HG02763 (cell line): ENCODE results near the gene CENPN.
A peak's percentile ranks its signal among the peaks of the same experiment; 100 is the strongest.

Experiments
- ATAC-seq: cut with Tn5 transposase; IDR thresholded peaks from one replicate; pipeline ENCODE4 v1.9.1; 2021; ENCODE audit warnings: mild to moderate bottlenecking, moderate library complexity; ENCODE audit not compliant: unreplicated experiment

CENPN gene

DNA sequence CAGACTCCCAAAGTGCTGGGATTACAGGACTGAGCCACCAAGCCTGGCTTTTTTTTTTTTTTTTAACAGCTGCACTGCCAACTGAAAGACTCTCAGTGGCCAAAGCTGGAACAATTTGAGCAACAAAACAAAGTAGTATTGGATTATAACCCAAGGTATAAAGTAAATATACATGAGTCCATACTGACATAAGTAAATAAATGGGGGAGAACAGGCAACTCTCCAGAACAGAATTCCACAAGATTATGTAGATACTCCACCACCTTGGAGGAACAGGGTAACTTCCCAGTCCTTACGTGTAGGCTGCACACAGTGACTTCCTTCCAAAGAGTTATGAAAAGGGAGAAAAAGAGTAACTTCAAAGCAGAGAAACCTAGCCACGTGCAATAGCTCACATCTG lies 16.0 kb upstream of the CENPN start:
- no peak for ATAC-seq

DNA sequence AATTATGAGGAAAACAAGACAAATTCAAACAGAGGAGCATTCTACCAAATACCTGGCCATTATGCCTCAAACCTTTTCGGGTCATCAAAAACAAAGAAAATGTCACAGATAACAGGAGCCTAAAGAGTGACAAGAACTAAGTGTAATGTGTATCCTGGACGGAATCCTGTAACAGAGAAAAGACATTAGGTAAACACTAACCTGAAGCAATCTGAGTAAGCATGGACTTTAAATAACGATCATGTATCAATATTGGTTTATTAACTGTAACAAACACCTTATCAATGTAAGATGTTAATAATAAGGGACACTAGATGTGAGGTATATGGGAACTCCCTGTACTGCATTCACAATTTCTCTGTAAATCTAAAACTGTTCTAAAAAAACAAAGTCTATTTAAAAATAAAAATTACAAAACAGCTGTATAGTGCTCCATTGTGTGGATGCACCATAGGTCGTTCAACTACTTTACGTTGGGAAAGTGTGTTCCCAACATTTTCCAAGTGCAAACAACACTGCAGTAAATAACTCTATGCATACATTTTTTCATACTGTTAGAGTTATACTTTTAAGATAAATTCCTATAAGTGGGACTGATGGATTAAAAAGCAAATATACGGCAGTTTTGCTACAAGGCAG lies 15.1 kb upstream of the CENPN start:
- ATAC-seq = no peak

DNA sequence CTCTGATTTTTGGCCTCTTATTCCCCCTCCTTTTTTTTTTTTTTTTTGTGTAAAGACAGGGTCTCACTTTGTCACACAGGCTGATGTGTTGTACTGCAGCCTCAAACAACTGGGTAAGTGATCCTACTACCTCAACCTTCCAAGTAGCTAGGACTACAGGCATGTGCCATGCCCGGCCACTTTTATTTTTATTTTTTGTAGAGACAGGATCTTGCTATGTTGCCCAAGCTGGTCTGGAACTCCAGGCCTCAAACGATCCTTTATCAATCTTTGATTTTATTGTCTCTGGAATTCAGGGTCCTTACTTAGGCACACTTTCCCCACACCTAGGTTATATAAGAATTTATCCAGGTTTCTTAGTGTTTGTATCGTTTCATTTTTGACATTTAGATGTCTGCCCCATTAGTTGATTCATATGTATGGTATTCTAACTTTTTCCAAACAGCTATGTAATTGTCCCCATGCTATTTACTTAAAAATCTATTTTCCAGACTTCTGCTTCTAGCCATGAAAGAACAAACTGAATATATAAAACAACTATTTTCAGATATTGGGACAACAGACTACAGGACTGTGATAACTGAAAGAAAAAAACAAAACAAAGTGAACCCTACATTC lies 14.2 kb upstream of the CENPN start:
- ATAC-seq = no peak

DNA sequence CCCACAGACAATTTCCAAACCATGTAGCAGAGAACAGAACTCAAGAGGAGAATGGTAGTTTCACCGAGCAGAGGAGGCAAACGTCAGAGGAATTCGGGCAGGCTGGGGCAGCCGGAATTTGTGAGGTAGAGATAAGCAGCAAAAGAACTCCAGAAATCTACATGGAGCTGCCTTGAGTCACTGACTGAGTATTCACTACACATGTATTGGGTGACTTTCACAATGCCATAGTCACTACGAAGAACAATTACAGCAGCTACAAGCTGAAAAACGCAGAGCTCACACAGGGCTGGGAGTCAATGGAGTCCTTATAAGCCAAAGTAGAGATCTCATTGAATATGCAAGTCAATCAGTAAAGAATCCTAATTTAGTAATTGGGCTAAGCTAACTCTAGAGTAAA lies 13.7 kb upstream of the CENPN start:
- ATAC-seq = no peak

DNA sequence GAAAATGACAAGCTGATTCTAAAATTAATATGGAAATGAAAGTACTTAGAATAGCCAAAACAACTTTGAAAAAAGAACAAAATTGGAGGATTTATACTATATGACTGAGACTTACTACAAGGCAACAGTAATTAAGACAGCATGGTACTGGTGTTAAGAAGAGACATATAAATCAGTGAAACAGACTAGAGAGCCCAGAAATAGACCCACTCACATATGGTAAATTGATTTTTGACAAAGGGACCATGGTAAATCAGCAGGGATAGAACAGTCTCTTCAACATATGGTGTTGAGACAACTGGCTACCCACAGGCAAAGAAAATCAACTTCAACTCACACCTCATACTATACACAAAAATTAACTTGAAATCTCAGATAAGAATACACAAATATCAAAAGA lies 13.2 kb upstream of the CENPN start:
- ATAC-seq = no peak

DNA sequence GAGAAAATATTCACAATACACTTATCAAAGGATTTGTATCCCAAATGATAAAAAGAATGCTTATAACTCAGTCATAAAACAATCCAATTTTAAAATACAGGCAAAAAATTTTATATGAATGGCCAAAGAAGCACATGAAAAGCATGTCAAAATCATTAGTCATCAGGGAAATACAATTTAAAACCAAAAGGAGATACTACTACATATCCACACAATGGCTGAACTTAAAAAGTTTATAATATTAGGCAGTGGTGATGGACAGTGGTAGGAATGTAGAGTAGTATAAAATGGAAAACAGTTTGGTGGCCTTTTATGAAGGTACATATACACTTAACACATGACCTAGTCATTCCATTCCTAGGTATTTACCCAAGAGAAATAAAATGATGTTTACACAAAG lies 12.6 kb upstream of the CENPN start:
- no peak for ATAC-seq

DNA sequence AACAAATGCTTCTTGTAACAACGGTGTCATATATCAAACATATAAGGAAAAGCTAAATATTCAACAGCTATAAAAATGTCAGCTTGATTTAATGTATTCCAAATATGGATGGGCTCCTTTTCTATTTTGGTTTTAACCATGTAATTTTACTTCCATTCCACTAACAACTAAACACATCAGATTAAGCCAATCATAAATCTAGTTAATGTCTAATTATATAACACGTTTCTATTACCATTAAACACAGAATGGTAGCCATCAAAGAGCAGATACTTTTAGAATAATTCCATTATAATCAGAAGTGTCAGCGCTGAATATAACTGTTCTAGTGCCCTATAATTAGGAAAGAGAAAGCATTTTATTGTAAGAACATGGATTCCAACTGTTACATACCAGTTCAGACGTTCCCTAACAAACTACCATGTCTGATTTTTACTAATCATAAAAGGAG lies 10.3 kb upstream of the CENPN start:
- ATAC-seq = no peak

DNA sequence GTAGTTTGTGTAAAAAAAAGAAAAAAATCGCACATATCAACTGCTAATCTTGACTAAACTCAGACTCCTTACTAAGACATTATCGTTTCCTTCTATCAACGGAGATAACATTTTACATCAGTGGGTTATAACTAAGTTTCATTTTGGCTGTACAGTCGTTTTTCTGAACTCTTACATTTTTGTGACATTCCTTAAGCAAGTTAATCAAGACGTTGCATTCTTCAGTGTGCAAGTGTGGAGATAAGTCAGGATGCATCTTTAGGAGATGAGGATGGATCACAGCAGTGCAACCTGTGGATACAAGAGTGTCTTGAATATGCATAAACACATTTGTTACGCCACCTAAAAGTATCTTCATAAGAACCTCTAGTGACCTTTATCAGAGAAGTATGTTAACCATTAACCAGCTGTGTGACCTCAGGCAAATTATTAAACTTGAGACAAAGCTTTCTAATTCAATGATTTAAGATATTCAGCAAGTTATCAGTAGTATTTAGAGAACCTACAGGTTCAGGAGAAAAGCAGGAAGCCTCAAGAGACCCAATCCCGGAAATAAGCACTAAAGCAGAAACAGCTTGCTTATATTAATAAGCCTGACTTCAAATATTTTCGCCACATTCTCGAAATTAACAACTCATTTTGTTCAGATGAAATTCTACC lies 9.7 kb upstream of the CENPN start:
- ATAC-seq = peak; percentile 61

DNA sequence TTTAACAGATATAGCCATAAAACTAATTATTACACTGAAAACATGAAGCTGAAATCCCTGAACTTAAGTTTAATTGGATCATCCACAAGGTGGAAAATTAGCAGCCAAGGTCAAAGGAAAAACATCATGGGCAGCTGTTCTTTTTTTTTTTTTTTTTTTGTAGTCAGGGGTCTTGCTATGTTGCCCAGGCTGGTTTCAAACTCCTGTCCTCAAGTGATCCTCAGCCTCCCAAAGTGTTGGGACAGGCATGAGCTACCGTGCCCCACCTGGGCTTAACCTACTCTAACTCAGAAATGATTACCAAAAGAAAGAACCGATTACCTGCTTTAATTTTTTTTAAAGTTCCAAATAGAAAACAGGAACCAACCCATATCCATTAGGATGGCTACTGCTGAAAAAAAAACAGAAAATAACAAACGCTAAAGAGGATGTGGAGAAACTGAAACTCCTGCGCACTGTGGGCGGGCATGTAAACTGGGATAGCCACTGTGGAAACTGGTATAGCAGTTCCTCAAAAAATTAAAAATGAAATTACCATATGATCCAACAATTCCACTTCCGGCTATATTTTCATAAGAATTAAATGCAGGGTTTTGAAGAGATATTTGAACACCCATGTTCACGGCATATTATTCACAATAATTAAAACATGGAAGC lies 8.9 kb upstream of the CENPN start:
- no peak for ATAC-seq

DNA sequence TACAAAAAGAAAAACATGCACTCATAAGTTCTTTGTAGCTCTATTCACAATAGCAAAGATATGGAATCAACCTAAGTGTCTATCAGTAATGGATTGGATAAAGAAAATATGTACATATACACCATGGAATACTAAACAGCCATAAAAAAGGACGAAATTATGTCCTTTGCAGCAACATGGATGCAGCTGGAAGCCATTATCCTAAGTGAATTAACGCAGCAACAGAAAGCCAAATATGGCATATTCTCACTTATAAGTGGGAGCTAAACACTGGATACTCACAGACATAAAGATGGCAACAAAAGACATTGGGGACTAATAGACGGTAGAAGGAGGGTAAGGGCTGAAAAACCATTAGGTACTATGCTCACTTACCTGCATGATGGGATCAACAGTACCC lies 6.1 kb upstream of the CENPN start:
- no peak for ATAC-seq

DNA sequence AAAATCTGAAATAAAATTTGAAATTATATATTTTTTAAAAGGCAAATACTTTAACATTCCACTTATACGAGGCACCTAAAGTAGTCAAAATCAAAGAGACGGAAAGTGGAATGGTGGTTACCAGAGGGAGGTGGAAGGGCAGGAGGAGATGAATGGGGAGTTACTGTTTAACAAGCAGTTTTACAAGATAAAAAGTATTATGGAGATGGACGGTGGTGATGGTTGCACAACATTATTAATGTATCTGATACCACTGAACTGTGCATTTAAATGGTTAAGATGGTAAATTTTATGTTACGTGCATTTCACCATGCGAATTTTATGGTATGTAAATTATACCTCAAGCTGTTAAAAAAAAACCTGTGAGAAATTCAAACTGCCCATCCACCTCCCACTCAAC lies 5.7 kb upstream of the CENPN start:
- no peak for ATAC-seq

DNA sequence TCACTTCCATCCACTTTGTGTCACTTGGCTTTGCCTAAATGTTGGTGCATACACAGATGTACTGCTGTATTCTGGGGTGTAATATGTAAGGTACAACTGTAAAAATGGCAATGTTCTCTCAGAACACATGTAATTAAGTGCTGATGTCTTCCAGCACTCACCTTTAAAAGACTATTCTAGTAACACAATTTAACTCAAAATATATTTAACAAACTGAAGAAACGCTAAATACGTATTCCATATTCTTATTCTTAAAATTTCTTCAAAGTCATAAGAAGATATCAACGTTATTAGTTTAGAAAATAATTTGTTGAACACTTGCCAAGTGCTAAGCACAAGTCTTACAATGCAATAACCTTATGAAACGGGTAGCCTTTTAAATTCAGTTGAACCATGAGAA lies 4.0 kb upstream of the CENPN start:
- no peak for ATAC-seq

DNA sequence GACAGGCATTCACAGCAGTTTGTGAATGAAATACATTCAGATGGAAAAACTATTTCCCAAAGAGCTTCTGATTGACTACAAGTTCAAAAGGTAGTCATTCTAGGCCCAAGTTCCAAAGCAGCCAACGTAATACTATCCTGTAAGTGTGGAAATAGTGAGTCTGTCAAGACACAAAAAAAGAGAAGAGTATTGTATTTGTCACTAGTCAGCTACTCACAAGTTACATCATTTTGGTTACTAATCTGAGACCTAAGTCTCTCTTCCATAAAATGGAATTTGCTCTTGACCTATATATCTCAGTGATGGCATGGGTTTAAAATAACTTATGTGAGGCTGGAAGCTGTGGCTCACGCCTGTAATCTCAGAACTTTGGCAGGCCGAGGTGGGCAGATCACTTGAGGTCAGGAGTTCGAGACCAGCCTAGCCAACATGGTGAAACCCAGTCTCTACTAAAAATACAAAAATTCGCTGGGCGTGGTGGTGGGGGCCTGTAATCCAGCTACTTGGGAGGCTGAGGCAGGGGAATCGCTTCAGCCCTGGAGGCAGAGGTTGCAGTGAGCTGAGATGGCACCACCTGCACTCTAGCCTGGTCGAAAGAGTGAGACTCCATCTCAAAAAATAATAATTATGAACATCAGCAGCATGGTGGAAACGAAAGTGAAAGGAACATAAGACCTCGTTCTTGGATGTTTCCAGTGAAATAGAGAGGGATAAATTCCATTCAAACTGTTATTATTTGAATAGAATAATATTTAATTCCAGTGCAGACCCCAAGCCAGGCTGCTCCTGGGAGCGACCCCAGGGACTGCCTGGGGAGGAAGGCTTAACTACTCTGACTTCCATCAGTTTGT lies 3.2 kb upstream of the CENPN start:
- no peak for ATAC-seq

DNA sequence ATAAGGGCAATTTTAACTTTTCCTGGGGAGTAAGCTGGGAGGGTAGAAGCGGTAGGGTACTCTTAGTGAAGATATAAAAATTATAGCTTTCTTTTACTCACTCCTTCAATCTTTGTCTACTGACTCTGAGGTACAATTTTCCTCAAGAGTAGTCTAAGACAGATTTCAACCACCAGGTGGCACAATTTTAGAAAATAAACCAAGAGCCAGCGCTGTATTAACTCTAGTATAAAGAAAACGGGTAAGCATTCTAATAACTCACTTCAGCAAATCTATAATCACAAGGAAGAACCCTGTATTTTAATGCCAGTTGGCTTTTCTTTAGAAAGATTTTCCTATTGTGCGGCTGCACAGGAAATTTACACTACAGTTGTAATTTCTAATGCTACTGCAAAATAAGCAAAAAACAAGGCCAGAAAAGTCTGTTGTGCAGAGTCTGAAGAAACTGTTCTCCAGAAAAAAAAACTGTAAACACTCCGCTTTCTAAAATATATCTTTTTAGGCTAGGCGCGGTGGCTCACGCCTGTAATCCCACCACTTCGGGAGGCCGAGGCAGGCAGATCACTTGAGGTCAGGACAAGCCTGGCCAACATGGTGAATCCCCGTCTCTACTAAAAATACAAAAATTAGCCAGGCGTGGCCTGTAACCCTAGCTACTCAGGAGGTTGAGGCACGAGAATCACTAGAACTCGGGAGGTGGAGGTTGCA lies 2.2 kb upstream of the CENPN start:
- no peak for ATAC-seq

DNA sequence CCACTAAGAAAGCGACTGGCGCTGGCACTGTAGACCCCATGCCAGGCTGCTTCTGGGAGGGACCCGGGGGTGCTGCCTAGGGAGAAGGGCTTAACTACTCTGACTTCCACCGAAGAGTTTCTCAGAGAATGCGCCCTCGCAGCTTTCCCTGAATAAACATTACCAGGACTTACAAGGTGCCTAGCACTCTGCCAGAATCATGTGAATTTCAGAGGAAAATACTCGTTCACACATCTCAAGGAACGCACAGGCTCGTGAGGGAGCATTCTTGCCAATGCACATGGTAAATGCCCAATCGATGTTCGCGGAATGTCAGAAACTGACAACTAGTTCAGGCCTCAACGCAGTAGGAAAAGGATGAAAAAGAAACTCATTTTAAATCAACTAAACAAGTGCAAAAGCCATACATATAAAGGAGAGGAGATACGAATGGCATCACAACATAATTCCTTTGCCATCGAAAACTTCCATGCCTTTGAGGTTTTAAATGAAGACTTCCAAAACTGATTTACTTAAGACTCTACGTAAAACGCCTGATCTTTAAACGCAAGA lies 1.3 kb upstream of the CENPN start:
- no peak for ATAC-seq

DNA sequence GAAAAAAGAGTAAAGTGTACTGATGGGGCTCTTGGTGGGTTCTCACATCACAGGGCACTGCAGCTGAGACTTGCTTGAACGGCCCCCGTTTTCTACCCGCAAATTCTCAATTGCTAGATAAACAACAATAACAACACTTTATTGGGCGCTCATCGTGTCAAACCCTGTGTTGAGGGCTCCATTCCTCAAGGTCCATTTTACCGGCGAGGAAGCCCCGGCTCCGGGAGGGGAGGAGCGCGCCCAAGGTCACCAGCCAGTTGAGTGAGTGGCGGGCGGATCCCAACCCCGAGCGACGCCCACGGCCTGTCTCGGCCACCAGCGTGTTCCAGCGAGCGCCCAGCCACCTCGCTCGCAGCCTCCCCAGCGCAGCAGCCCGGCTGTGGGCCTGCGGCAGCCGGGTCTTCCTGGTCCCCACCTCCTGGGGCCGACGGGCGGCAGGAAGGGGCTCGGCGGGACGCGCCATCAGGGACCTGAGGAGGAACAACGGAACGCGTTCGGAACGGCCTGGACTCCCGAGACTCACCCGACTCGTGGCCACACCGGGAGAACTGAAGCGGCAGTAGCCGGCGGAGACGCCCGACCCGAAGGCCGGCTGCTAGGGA lies 702 bp upstream of the CENPN start:
- peak; percentile 29 for ATAC-seq

DNA sequence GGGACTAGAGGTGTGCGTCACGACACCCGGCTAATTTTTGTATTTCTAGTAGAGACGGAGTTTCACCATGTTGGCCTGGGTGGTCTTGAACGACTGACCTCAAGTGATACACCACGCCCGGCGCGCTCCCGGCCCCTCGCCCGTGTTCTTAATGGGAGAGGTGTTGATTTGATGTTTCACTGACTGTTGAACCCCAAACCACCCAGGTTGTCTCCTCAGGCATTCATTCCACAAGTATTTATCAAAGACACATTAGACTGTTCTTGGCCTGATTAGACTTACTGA lies 1.4 kb downstream of the CENPN start:
- no peak for ATAC-seq

DNA sequence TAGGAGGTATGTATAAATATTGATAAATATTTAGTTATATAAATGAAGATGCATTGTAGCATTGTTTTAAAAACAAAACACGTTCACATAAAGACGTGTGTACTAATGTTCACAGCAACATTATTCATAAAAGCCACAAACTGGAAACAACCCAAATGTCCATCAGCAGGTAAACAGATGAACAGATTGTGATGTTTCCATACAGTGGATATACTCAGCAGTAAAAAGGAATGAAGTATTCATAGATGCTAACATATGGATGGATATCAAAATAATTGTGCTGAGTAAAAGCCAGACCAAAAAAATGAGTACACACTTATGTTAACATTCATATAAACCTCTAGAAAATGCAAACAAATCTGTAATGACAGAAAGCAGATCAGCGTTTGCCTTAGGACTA lies 6.0 kb downstream of the CENPN start:
- ATAC-seq = no peak

DNA sequence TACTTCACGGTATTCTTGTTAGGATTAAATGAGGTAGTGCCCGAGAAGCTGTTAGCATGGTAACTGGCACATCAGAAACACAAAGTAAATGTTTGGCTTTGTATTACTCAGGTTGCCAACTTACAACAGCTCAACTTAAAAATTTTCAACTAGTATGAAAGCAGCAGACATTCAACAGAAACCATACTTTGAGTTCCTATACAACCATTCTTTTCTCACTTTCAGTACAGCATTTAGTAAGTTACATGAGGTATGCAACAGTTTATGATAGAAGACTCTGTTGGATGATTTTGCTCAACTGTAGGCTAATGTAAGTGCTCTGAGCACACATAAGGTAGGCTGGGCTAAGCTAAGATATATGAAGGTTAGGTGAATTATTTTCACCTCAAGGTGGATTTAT lies 7.7 kb downstream of the CENPN start:
- ATAC-seq = no peak

DNA sequence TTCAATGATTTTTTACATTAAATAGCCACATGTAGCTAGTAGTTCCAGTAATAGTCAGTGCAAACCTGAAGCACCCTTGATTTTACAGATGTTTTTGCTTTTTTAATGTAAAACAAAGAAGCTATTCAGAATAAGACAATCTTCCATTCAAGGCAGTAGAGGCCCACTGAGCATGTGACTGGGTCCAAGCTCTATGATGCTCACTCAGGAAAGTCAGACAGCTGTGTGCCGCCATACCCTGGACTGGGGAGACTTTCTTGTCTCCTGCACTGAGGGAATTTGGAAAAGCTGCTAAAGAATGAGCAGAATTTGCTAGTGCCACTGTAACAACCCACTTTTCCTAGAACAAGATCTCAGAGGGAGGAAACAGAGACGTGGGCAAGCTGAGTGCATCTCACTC lies 11.5 kb downstream of the CENPN start:
- no peak for ATAC-seq
